ENCODE measurements around the gene EPS8L3. TPM values are rescaled to one million over a fixed set of nuclear protein-coding genes. Genes with fewer than 3 reads are reported as not detected.
A peak's percentile ranks its signal among the peaks of the same experiment; 100 is the strongest.

EPS8L3 gene
- total RNA-seq, 1 donor: not detected

- peaks cover 35% of the 10 kb centered on the region for H3K4me1 ChIP-seq (ENCODE audit: insufficient read depth, low read length)
- no peaks in the 10 kb centered on the region for H3K27me3 ChIP-seq (ENCODE audit: insufficient read depth, low read length)
- no peaks in the 10 kb centered on the region for H3K9me3 ChIP-seq (ENCODE audit: low read depth, low read length)
- H3K4me2 ChIP-seq (ENCODE audit: insufficient read depth, low read length): no peak overlapping the region
- DNase-seq (ENCODE audit: insufficient read length, low spot score, missing footprints): no peak
- no peak overlapping the region for H2AFZ ChIP-seq (ENCODE audit: low read length)
- no peaks in the 10 kb centered on the region for H4K20me1 ChIP-seq (ENCODE audit: insufficient read depth, low read length)
- no peak overlapping the region for H3K4me3 ChIP-seq (ENCODE audit: insufficient read depth, low read length)
- no peak overlapping the region for H3K27ac ChIP-seq (ENCODE audit: low read depth, low read length)
- TF ChIP-seq CTCF (IDR thresholded peaks at IDR 0.05; ENCODE audit: extremely low read depth, low read depth, low read length): no peak
- H3K36me3 ChIP-seq (ENCODE audit: insufficient read depth, low read length): no peaks in the 10 kb centered on the region
- H3K79me2 ChIP-seq (ENCODE audit: insufficient read depth, low read length): no peaks in the 10 kb centered on the region
Observed at GRCh38 chr1:109787845-109788601, 24.3 kb upstream of the EPS8L3 start.

- no peak overlapping the region for H2AFZ ChIP-seq (ENCODE audit: low read length)
- no peak overlapping the region for H3K4me3 ChIP-seq (ENCODE audit: insufficient read depth, low read length)
- H3K79me2 ChIP-seq (ENCODE audit: insufficient read depth, low read length): no peaks in the 10 kb centered on the region
- H3K9me3 ChIP-seq (ENCODE audit: low read depth, low read length): no peaks in the 10 kb centered on the region
- no peak for DNase-seq (ENCODE audit: insufficient read length, low spot score, missing footprints)
- H3K4me1 ChIP-seq (ENCODE audit: insufficient read depth, low read length): peaks cover 35% of the 10 kb centered on the region
- H3K36me3 ChIP-seq (ENCODE audit: insufficient read depth, low read length): no peaks in the 10 kb centered on the region
- no peak overlapping the region for H3K4me2 ChIP-seq (ENCODE audit: insufficient read depth, low read length)
- H3K27me3 ChIP-seq (ENCODE audit: insufficient read depth, low read length): no peaks in the 10 kb centered on the region
- no peak overlapping the region for H3K27ac ChIP-seq (ENCODE audit: low read depth, low read length)
- no peak for TF ChIP-seq CTCF (IDR thresholded peaks at IDR 0.05; ENCODE audit: extremely low read depth, low read depth, low read length)
- no peaks in the 10 kb centered on the region for H4K20me1 ChIP-seq (ENCODE audit: insufficient read depth, low read length)
Observed at GRCh38 chr1:109787211-109787844, 23.6 kb upstream of the EPS8L3 start.

GRCh38 chr1:109786531-109787021 lies 22.9 kb upstream of the EPS8L3 start:
- peak; percentile 84 for DNase-seq (ENCODE audit: insufficient read length, low spot score, missing footprints)
- Histone ChIP-seq H3K4me1 (ENCODE audit: insufficient read depth, low read length) (peaks cover 28% of the 10 kb centered on the region), H2AFZ (ENCODE audit: low read length) (no peak overlapping the region)

More at GRCh38 chr1:109786531-109787021, 22.9 kb upstream of the EPS8L3 start:
- H3K79me2 ChIP-seq (ENCODE audit: insufficient read depth, low read length): no peaks in the 10 kb centered on the region
- no peaks in the 10 kb centered on the region for H4K20me1 ChIP-seq (ENCODE audit: insufficient read depth, low read length)
- no peaks in the 10 kb centered on the region for H3K36me3 ChIP-seq (ENCODE audit: insufficient read depth, low read length)
- no peak overlapping the region for H3K27ac ChIP-seq (ENCODE audit: low read depth, low read length)
- H3K4me3 ChIP-seq (ENCODE audit: insufficient read depth, low read length): no peak overlapping the region
- H3K27me3 ChIP-seq (ENCODE audit: insufficient read depth, low read length): no peaks in the 10 kb centered on the region
- no peaks in the 10 kb centered on the region for H3K9me3 ChIP-seq (ENCODE audit: low read depth, low read length)
- H3K4me2 ChIP-seq (ENCODE audit: insufficient read depth, low read length): no peak overlapping the region
- no peak for TF ChIP-seq CTCF (IDR thresholded peaks at IDR 0.05; ENCODE audit: extremely low read depth, low read depth, low read length)

Data from osteoblast (primary cell).